ENCODE results near the gene CDH4. TPM values are rescaled to one million over a fixed set of nuclear protein-coding genes. Genes with fewer than 3 reads are reported as not detected.

The CDH4 gene
- total and polyA plus RNA-seq, 3 experiments from 2014 or later = 0.22 TPM; not detected in 2

DNA sequence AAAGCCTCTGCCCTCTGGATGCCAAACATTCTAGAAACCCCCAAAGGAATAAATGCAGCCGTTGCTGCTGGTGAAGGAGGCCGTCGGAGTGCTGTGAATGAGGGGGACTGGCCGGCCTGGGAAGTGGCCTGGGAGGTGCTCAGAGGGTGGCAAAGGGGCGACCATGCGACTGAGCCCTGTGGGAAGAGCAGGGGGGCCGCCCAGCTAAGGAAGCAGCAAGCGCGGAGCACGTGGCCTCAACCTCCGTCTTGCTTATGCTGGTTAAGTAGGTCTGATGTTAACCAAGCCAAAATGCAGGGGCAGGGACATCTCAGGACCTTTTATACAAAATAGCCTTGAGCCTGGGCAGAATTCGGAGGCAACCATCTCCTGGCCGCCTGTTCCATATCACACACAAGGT is 432.1 kb downstream of the CDH4 start:
- POLR2A ChIA-PET = no interaction called here
- peak in 1 of 5 donors; percentile 8 for DNase-seq
- no peaks in the 10 kb centered on the region for H3K9me3 ChIP-seq (ENCODE audit: low read length)

DNA sequence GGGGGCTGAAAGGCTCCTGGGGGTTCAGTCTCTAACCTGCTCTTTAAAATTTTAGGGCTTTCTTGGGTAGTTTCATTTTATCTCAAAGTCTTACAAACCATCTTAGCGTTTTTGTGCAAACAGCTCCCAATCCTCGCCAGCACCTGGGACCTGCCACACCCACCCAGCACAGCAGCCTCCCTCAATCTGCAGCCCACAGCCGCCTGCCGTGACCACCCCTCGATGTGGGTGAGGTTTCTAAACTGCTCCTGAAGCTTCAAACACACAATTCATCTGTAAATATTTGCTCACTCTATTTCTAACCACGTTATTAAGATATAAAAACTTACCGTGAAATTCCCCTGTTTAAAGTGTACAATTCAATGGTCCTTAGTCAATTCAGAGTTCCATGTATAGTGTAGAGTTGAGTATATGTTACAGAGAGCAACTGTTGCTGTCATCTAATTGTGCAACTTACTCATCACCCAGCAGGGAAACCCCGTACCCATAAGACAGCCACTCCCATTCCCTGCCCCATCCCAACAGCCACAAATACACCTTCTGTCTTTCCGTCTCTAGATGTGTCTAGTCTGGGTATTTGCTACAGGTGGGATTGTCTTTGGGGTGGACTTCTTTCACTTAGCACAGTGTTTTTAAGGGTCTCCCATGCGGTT is 432.6 kb downstream of the CDH4 start:
- Mint-ChIP-seq H3K9me3 (peaks cover 0 to 3% (median 0%) of the 10 kb centered on the region in 5 donors), H3K4me3 (no peak overlapping the region), H3K27me3 (no peaks in the 10 kb centered on the region), H3K27ac (peak overlapping the region in 1 of 8 donors; percentile 5), H3K4me1 (no peaks in the 10 kb centered on the region), H3K36me3 (peaks cover 0 to 2% (median 0%) of the 10 kb centered on the region in 3 donors)
- Histone ChIP-seq H3K4me1 (ENCODE audit: insufficient read depth, low read length) (no peaks in the 10 kb centered on the region), H3K9me3 (ENCODE audit: low read length) (no peaks in the 10 kb centered on the region), H3K27me3 (ENCODE audit: insufficient read depth, low read length, poor library complexity, severe bottlenecking) (no peaks in the 10 kb centered on the region), H3K4me3 (ENCODE audit: low read length) (no peak overlapping the region), H3K27ac (ENCODE audit: low read depth, low read length) (no peak overlapping the region), H3K36me3 (ENCODE audit: insufficient read depth, low read length) (no peaks in the 10 kb centered on the region)
- no peak for DNase-seq
- POLR2A ChIA-PET = no interaction called here
- CTCF ChIA-PET = no interaction called here

More for the DNA sequence above, 432.1 kb downstream of the CDH4 start:
- H3K4me3 ChIP-seq (ENCODE audit: low read length) = no peak overlapping the region
- CTCF ChIA-PET = no interaction called here
- Mint-ChIP-seq H3K27ac (no peak overlapping the region), H3K4me3 (no peak overlapping the region), H3K4me1 (no peaks in the 10 kb centered on the region), H3K27me3 (no peaks in the 10 kb centered on the region), H3K36me3 (no peaks in the 10 kb centered on the region), H3K9me3 (peaks cover 0 to 3% (median 0%) of the 10 kb centered on the region in 5 donors)
- H3K36me3 ChIP-seq (ENCODE audit: insufficient read depth, low read length) = no peaks in the 10 kb centered on the region
- no peak overlapping the region for H3K27ac ChIP-seq (ENCODE audit: low read depth, low read length)
- H3K27me3 ChIP-seq (ENCODE audit: insufficient read depth, low read length, poor library complexity, severe bottlenecking) = no peaks in the 10 kb centered on the region
- no peaks in the 10 kb centered on the region for H3K4me1 ChIP-seq (ENCODE audit: insufficient read depth, low read length)

DNA sequence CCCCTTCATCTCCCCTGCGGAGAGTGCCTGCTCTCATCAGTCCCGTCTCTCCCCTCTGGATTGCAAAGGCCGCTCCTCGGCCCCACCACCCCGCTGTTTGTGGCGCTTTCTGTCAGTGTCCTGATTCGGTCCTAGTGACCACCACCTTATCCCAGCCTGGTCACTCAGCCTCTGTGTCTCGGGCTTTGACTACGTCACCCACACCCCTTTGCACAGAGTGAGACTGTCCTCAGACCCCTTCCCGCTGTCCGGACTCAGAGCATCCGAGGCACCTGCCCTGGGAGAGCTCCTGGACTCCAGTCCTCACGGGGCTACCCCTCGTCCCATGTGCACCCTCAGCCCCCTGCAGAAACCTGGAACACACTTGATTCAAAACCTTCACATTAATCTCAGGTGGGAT is 433.4 kb downstream of the CDH4 start:
- H3K4me3 ChIP-seq (ENCODE audit: low read length) = no peak overlapping the region
- no peaks in the 10 kb centered on the region for H3K4me1 ChIP-seq (ENCODE audit: insufficient read depth, low read length)
- H3K9me3 ChIP-seq (ENCODE audit: low read length) = no peaks in the 10 kb centered on the region
- no peaks in the 10 kb centered on the region for H3K27me3 ChIP-seq (ENCODE audit: insufficient read depth, low read length, poor library complexity, severe bottlenecking)
- H3K36me3 ChIP-seq (ENCODE audit: insufficient read depth, low read length) = no peaks in the 10 kb centered on the region
- H3K4me3 Mint-ChIP-seq = no peak overlapping the region
- ChIA-PET CTCF (no interaction called here), POLR2A (no interaction called here)
- no peaks in the 10 kb centered on the region for H3K4me1 Mint-ChIP-seq
- no peak overlapping the region for H3K27ac Mint-ChIP-seq
- DNase-seq = peak in 1 of 5 donors; percentile 22
- no peak overlapping the region for H3K27ac ChIP-seq (ENCODE audit: low read depth, low read length)
- H3K36me3 Mint-ChIP-seq = peaks cover 0 to 2% (median 0%) of the 10 kb centered on the region in 3 donors
- H3K9me3 Mint-ChIP-seq = peaks cover 0 to 3% (median 0%) of the 10 kb centered on the region in 5 donors
- H3K27me3 Mint-ChIP-seq = peaks cover 0 to 3% of the 10 kb centered on the region in 2 donors

DNA sequence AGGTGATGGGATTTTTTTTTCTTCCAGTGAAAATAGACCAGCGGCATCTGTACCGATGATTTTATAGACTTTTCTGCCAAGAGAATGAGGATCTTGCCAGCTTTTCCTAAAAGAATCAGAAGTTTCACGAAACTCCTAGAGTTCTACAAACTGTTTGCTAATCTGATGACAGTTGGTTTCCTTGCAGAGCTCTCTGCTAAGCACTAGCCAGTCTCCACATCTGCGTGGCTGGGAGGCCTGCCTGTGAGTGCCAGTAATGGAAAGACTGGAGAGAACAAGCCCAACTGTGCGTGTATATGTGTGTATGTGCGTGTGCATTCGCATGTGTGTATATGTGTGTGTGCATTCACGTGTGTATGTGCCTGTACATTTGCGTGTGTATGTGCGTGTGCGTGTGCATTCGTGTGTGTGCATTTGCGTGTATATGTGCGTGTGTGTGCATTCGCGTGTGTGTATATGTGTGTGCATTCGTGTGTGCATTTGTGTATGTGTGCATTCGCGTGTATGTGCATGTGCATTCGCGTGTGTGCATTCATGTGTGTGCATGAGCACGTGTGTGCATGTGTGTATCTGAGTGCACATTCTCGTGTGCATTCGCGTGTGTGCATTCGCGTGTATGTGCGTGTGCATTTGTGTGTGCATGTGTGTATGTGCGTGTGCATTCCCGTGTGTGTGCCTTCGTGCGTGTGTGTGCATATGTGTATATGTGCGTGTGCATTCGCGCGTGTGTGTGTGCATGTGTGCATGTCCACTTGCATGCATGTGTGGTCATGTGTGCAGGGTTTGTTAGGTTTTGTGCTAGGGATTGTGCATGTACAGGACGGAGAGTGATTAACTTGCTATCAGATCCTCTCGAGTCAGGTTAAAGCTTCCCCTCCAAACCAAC is 434.2 kb downstream of the CDH4 start:
- H3K4me3 ChIP-seq (ENCODE audit: low read length) = no peak overlapping the region
- no peak for DNase-seq
- Mint-ChIP-seq H3K36me3 (peaks cover 0 to 2% (median 0%) of the 10 kb centered on the region in 3 donors), H3K27ac (no peak overlapping the region), H3K9me3 (peaks cover 0 to 3% (median 0%) of the 10 kb centered on the region in 5 donors), H3K4me3 (no peak overlapping the region), H3K4me1 (no peaks in the 10 kb centered on the region), H3K27me3 (peaks cover 0 to 3% of the 10 kb centered on the region in 2 donors)
- H3K27ac ChIP-seq (ENCODE audit: low read depth, low read length) = no peak overlapping the region
- H3K9me3 ChIP-seq (ENCODE audit: low read length) = no peaks in the 10 kb centered on the region
- CTCF ChIA-PET = no interaction called here
- H3K4me1 ChIP-seq (ENCODE audit: insufficient read depth, low read length) = no peaks in the 10 kb centered on the region
- no peaks in the 10 kb centered on the region for H3K36me3 ChIP-seq (ENCODE audit: insufficient read depth, low read length)
- no peaks in the 10 kb centered on the region for H3K27me3 ChIP-seq (ENCODE audit: insufficient read depth, low read length, poor library complexity, severe bottlenecking)
- POLR2A ChIA-PET = no interaction called here

DNA sequence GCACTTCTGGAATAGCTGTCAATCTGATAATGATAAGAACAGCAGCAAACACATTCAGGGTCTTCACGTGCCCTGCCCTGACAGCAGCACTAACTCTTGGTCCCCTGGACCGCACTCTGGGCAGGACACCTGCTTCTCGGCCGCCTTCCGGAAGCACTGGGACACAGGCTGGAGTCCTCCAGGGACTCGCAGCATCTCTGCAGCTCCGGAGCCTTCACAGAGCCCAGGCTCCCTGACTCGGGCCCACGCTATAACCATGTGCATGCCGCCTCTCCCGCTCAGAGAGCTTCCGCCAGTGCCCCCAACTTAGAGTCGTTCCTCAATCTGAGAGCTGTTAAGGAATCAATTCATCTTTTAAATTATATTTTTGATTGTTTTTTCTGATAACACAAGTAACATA is 436.4 kb downstream of the CDH4 start:
- Histone ChIP-seq H3K4me3 (ENCODE audit: low read length) (no peak overlapping the region), H3K9me3 (ENCODE audit: low read length) (no peaks in the 10 kb centered on the region), H3K4me1 (ENCODE audit: insufficient read depth, low read length) (no peaks in the 10 kb centered on the region), H3K27me3 (ENCODE audit: insufficient read depth, low read length, poor library complexity, severe bottlenecking) (no peaks in the 10 kb centered on the region), H3K27ac (ENCODE audit: low read depth, low read length) (no peak overlapping the region), H3K36me3 (ENCODE audit: insufficient read depth, low read length) (no peaks in the 10 kb centered on the region)
- DNase-seq = no peak
- Mint-ChIP-seq H3K4me1 (no peaks in the 10 kb centered on the region), H3K4me3 (no peak overlapping the region), H3K36me3 (peaks cover 0 to 2% (median 0%) of the 10 kb centered on the region in 3 donors), H3K27me3 (peaks cover 0 to 3% of the 10 kb centered on the region in 2 donors), H3K27ac (no peak overlapping the region), H3K9me3 (peaks cover 0 to 3% (median 0%) of the 10 kb centered on the region in 5 donors)
- ChIA-PET POLR2A (no interaction called here), CTCF (no interaction called here)

DNA sequence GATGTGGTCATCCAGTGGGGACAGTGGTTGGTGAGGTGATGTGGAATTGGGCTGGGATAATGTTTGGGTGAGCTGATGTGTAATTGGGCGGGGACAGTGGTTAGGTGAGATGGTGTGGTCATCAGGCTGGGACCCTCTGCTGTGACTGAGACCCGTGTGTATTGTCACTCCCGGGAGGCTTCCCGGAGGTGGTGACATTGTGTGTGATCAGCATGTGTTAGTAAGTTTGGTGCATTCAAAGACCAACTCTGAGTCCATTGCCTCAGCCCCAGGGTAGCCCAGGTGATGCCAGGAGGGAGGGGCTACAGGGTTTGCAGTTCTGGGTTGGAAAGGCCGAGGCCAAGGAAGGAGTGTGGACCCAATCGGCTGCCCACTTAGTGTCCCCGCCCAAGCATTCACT is 438.1 kb downstream of the CDH4 start:
- Mint-ChIP-seq H3K27ac (no peak overlapping the region), H3K36me3 (peaks cover 0 to 2% (median 0%) of the 10 kb centered on the region in 3 donors), H3K9me3 (peaks cover 0 to 3% (median 0%) of the 10 kb centered on the region in 5 donors), H3K27me3 (peaks cover 0 to 3% of the 10 kb centered on the region in 2 donors), H3K4me3 (no peak overlapping the region), H3K4me1 (no peaks in the 10 kb centered on the region)
- H3K4me3 ChIP-seq (ENCODE audit: low read length) = no peak overlapping the region
- ChIA-PET POLR2A (no interaction called here), CTCF (no interaction called here)
- no peaks in the 10 kb centered on the region for H3K27me3 ChIP-seq (ENCODE audit: insufficient read depth, low read length, poor library complexity, severe bottlenecking)
- no peaks in the 10 kb centered on the region for H3K9me3 ChIP-seq (ENCODE audit: low read length)
- H3K4me1 ChIP-seq (ENCODE audit: insufficient read depth, low read length) = no peaks in the 10 kb centered on the region
- DNase-seq = peak in 1 of 5 donors; percentile 1
- H3K27ac ChIP-seq (ENCODE audit: low read depth, low read length) = no peak overlapping the region
- no peaks in the 10 kb centered on the region for H3K36me3 ChIP-seq (ENCODE audit: insufficient read depth, low read length)

DNA sequence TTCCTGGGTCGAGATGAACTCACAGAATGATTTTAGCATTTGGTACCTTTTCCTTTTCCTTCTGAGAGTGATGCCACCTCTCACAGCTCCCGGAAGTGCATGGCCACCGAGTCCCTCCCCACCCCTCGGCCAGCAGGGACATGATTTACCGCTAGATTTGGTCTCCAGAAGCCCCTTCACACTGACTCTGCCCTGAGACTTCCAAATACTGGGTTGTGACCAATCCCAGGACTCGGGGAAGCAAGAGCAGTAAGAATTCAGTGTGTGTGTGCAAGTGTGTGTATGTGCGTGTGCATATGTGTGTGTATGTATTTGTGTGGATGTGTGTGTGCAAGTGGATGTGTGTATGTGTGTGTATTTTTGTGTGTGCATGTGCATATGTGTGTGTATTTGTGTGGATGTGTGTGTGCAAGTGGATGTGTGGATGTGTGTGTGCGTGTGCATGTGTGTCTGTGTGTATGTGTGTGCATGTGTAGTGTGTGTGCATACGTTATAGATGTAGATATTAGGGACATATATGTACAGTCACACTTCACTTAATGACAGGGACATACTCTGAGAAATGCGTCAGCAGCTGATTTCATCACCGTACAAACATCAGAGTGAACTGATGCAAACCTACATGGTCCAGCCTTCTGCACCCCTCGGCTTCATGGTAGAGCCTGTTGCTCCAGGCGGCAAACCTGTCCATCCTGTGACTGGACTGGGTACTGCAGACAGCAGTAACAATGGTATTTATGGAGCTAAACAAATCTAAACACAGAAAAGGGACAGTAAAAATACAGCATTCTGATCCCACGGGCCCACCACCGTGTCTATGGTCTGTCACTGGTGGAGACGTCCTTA is 439.2 kb downstream of the CDH4 start:
- DNase-seq = peak in 1 of 5 donors; percentile 6
- Mint-ChIP-seq H3K36me3 (peaks cover 0 to 2% (median 0%) of the 10 kb centered on the region in 3 donors), H3K4me1 (no peaks in the 10 kb centered on the region), H3K27ac (no peak overlapping the region), H3K27me3 (peaks cover 3% of the 10 kb centered on the region in 2 donors), H3K9me3 (peaks cover 0 to 3% (median 0%) of the 10 kb centered on the region in 5 donors), H3K4me3 (no peak overlapping the region)
- POLR2A ChIA-PET = no interaction called here
- Histone ChIP-seq H3K4me3 (ENCODE audit: low read length) (no peak overlapping the region), H3K4me1 (ENCODE audit: insufficient read depth, low read length) (no peaks in the 10 kb centered on the region), H3K36me3 (ENCODE audit: insufficient read depth, low read length) (no peaks in the 10 kb centered on the region), H3K27ac (ENCODE audit: low read depth, low read length) (no peak overlapping the region), H3K27me3 (ENCODE audit: insufficient read depth, low read length, poor library complexity, severe bottlenecking) (no peaks in the 10 kb centered on the region), H3K9me3 (ENCODE audit: low read length) (no peaks in the 10 kb centered on the region)
- CTCF ChIA-PET = no interaction called here
